Keratinocyte (primary cell): ENCODE data around the gene GNB1L.

ENCODE experiments used
- EZH2 ChIP-seq: IDR thresholded peaks from one replicate; pipeline ENCODE4 v1.6.1; 2012; ENCODE audit warnings: inconsistent platforms, mild to moderate bottlenecking, low read length, moderate library complexity
- TF ChIP-seq, protein P1 (sequence below), 3 experiments: IDR thresholded peaks in 1 of 3; conservative IDR thresholded peaks in 1 of 3; optimal IDR thresholded peaks in 1 of 3; 2 replicates in 2 of 3; 3 replicates in 1 of 3; pipeline versions ENCODE3 to v1.5.1; 2011; ENCODE audit warnings: low read length in 3 of 3, mild to moderate bottlenecking in 3 of 3, moderate library complexity in 2 of 3, control low read depth in 1 of 3, inconsistent platforms in 1 of 3; ENCODE audit not compliant: insufficient read depth in 2 of 3; ENCODE audit errors: extremely low read depth in 1 of 3

DNA sequence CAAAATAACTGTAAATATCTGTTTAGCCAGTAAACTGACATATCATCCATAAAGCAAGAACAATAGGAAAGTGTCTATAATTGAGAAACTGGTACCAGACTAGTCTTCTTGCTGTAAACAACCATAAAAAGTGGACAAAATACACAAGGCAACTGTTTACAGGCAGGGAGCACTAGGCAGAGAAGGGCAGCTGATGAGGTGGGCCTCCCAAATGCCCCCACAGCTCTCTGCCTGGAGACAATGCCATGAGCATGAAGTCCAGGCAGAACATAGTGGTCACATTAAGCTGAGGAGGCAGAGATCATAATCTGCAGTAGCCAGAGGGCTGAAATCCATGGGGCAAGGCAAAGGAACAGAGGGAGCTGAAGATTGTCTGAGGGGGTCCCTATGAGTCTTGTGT is 63.4 kb downstream of the GNB1L start:
- TF ChIP-seq, protein P1, sequence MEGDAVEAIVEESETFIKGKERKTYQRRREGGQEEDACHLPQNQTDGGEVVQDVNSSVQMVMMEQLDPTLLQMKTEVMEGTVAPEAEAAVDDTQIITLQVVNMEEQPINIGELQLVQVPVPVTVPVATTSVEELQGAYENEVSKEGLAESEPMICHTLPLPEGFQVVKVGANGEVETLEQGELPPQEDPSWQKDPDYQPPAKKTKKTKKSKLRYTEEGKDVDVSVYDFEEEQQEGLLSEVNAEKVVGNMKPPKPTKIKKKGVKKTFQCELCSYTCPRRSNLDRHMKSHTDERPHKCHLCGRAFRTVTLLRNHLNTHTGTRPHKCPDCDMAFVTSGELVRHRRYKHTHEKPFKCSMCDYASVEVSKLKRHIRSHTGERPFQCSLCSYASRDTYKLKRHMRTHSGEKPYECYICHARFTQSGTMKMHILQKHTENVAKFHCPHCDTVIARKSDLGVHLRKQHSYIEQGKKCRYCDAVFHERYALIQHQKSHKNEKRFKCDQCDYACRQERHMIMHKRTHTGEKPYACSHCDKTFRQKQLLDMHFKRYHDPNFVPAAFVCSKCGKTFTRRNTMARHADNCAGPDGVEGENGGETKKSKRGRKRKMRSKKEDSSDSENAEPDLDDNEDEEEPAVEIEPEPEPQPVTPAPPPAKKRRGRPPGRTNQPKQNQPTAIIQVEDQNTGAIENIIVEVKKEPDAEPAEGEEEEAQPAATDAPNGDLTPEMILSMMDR (optimal IDR thresholded peaks at IDR 0.05 in 1 of 3, IDR thresholded peaks at IDR 0.05 in 1 of 3, conservative IDR thresholded peaks at IDR 0.05 in 1 of 3; ENCODE audit: extremely low read depth in 1 of 3, insufficient read depth in 2 of 3, low read length in 3 of 3): no peak
- TF ChIP-seq EZH2: no peak
